Prostate gland (tissue), 2 donors: ENCODE data around the gene RNF175.

Source experiments
- CTCF ChIP-seq, 4 experiments: fragments of 200-600 bp in 2 of 4; fragments of 450-650 bp in 2 of 4; sonication (generic) in 2 of 4; IDR thresholded peaks; 1 replicate in 3 of 4; 2 replicates in 1 of 4; pipeline ENCODE4 v1.5.1; 2016 to 2019; ENCODE audit warnings: antibody characterized with exemption in 4 of 4, mild to moderate bottlenecking in 2 of 4, moderate library complexity in 2 of 4
- POLR2AphosphoS5 ChIP-seq: sonication (generic); formaldehyde crosslinking; IDR thresholded peaks from one replicate; pipeline ENCODE4 v1.6.1; 2017; ENCODE audit warnings: antibody characterized with exemption

DNA sequence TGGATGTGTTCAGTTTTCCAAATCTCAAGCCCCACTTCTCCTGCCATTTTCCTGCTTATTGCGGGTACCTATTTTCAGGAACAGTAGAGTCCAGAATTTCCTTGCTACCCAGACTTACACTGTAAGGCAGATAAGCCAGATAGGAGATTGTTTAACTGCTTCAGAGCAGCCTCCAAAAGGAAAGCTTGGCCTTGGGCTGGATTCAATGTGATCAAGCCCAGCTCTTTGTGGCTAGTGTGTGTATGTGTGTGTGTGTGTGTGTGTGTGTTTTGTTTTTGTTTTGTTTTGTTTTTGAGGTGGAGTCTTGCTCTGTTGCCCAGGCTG lies 34.0 kb downstream of the RNF175 start:
- TF ChIP-seq POLR2AphosphoS5 = no peak
- TF ChIP-seq CTCF (IDR thresholded peaks at IDR 0.05) = no peak
